DND-41 (cell line): ENCODE measurements around the gene PTPRK.

Experiments
- EZH2 ChIP-seq: IDR thresholded peaks from 3 replicates; pipeline ENCODE4 v1.6.1; 2012; ENCODE audit warnings: borderline replicate concordance, low read depth, mild to moderate bottlenecking, moderate library complexity, low read length, inconsistent platforms; ENCODE audit not compliant: severe bottlenecking
- TF ChIP-seq, protein P1 (sequence below): IDR thresholded peaks from 2 replicates; pipeline ENCODE4 v1.5.1; 2012; ENCODE audit warnings: borderline replicate concordance, low read length, moderate library complexity, mild to moderate bottlenecking; ENCODE audit not compliant: poor library complexity, severe bottlenecking; ENCODE audit errors: extremely low read depth

DNA sequence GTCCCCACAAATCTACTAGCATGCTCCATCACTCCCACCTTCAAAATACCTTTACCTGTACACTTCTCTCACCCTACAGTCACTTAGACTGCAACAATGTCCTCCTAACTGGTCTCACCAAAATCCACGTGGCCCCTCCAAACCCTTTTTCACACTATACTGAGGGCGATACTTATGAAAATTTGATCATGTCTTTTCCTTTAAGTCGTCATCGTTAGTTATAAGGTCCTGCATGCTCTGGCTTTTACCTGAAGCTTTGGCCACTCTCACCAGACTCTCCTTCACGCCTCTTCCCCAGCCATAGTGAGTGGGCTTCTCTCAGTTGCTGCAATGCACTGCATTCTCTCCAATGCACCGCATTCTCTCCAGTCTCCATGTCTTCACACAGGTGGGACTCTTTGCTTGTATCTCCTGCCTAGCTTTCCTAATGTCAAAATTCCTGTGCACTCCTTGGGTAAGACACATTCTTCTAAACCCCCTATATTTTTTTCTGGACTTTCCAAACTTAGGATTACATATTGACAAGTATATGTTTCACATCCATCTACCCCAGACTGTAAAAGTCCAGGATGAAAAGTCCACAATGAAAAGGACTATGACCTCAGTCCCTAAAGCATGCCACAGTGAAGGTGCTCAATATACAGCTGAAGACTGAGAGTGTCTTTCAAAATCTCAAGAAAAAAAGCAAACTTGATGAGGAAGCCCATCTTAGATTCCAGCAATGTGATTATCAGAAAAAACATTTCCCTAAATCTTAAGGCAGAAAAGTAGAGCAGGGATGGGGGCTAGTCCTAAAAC, 24.7 kb downstream of the PTPRK start:
- TF ChIP-seq, protein P1, sequence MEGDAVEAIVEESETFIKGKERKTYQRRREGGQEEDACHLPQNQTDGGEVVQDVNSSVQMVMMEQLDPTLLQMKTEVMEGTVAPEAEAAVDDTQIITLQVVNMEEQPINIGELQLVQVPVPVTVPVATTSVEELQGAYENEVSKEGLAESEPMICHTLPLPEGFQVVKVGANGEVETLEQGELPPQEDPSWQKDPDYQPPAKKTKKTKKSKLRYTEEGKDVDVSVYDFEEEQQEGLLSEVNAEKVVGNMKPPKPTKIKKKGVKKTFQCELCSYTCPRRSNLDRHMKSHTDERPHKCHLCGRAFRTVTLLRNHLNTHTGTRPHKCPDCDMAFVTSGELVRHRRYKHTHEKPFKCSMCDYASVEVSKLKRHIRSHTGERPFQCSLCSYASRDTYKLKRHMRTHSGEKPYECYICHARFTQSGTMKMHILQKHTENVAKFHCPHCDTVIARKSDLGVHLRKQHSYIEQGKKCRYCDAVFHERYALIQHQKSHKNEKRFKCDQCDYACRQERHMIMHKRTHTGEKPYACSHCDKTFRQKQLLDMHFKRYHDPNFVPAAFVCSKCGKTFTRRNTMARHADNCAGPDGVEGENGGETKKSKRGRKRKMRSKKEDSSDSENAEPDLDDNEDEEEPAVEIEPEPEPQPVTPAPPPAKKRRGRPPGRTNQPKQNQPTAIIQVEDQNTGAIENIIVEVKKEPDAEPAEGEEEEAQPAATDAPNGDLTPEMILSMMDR, result no peak
- TF ChIP-seq EZH2, result no peak
